ENCODE measurements around the gene CDSN. TPM values are rescaled to one million over a fixed set of nuclear protein-coding genes. Genes with fewer than 3 reads are reported as not detected.
"Not testable (repeated sequence)": the region's sequence is repeated elsewhere in the genome, so short reads cannot be mapped to it uniquely, and the experiment has no call there.

Gene CDSN
- total RNA-seq, 1 donor from 2014 or later, result not detected

DNA sequence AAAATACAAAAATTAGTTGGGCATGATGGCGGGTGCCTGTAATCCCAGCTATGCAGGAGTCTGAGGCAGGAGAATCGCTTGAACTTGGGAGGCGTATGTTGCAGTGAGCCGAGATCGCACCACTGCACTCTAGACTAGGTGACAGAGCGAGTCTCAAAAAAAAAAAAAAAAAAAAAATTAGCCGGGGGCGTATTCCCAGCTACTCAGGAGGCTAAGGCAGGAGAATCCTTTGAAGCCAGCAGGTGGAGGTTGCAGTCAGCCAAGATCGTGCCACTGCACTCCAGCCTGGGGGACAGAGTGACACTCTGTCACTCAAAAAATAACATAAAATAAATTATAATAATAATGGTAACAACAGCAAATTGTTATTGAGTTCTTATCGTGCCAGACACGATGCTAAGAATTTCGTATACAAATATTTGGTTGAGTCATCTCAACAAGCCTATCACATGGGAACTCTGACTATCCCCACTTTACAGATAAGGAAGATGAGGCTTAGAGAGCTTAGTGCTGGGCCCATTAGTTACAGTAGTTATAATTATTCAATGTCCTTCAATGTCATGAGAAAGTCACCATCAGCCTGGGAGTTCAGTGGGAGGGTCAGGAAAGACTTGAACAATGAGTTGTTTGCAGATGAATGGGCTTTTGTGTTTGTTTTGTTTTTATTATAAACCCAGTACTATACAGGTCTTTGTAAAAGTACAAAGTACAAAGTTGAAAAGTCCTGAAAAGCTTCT is 27.3 kb downstream of the CDSN start:
- intact Hi-C loops (cut with DNase I), result no loop called here
- no peak for ATAC-seq

DNA sequence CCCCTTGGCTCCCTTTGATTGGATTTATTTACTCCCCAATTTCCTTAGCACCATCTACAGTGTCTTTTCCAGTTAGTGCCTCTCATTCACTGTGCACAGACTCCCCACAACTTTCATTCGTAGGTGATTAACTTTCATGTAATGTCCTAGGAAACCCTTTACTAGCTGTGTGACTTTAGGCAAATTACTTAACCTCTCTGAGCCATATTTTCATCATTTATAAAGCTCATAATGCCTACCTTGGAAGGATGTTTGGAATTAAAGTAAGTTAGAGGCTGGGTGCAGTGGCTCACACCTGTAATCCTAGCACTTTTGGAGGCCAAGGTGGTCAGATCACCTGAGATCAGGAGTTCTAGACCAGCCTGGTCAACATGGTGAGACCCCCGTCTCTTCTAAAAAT is 28.0 kb downstream of the CDSN start:
- DNase-seq (ENCODE audit: missing footprints) (no peak), ATAC-seq (no peak)
- intact Hi-C loops (cut with DNase I), result no loop called here

More for the DNA sequence above, 27.3 kb downstream of the CDSN start:
- no peak for DNase-seq (ENCODE audit: missing footprints)

DNA sequence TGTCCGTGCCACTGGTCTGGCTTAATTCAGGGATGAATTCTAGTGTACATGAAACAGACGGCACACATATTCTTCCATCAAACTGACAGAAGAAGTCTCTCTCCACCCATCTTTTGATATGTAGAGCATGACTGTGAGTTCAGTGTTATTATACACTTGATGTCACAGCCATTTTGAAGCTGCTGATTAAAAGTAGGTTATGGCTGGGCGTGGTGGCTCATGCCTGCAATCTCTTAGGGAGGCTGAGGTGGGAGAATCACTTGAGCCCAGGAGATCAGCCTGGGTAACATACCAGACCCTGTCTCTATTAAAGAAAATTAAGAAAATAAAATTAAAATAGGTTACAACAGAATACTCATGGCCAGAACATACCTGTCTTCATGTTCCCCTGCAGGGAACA is 28.6 kb downstream of the CDSN start:
- intact Hi-C loops (cut with DNase I), result no loop called here
- ATAC-seq, result no peak
- no peak for DNase-seq (ENCODE audit: missing footprints)

GRCh38 chr6:31090973-31091364 is 29.3 kb downstream of the CDSN start:
- intact Hi-C loops (cut with DNase I), result no loop called here
- DNase-seq (ENCODE audit: missing footprints), result no peak
- no peak for ATAC-seq

GRCh38 chr6:31090275-31090972 is 29.8 kb downstream of the CDSN start:
- no peak for DNase-seq (ENCODE audit: missing footprints)
- ATAC-seq, result no peak
- intact Hi-C loops (cut with DNase I), result no loop called here

DNA sequence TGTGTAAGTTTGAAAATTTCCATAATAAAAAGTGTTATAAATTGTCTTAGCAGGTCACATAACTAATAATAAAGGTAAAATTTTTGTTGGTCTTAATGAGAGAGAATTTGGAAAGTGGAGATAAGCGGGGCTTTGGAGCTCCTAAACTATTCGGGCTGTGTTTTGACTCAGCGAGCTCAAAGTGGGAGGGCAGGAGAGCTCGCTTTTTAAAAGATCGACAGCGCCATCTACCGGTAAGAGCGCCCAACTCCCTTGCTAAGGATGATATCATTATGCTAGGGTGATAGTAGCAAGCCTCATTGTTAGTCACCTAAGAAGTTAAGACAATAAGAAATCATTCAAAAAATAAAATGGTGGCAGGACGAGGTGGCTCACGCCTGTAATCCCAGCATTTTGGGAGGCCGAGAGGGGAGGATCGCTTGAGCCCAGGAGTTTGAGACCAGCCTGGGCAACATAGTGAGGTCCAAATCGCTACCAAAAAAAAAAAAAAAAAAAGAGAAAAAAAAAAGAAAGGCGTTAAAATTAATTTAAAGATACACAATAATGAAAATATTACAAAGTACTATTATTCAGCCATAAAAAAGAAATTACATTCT is 32.7 kb downstream of the CDSN start:
- ATAC-seq (peak; percentile 91), DNase-seq (ENCODE audit: missing footprints) (peak; percentile 77)
- intact Hi-C loops (cut with DNase I), result loop anchor here (2.0 to 10.0 kb wide), 2 partner anchors 343 to 545 kb away; partner anchors contain the start of genes FLOT1 and IER3

DNA sequence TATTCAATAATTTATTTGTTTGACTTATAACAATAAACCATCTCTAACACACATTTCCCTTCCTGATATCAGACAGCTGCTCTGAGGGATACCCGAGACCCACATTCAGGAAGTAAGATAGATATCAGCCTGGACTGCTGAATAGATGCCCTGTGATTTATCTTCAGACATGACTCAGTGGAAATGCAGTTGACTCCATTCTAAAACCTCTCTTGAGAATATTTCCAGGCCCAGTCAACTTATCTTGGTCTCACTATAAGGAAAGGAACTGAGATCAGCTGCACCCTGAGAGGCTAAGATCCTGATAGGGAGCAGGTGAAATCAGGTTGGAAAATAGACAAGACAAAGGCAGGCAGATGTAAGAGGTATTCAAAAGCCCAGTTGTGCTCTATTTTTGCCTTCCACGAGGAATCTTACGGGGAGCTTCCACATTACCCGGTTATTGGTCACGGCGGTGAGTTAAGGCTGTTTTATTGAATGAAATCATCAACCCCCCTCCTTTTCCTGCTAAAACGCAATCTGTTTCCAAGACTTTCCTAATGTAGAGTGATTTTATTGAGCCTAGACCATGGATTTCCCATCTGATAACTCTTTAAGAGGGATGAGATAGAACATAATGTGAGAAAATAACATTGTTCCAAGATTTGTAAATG is 33.3 kb downstream of the CDSN start:
- intact Hi-C loops (cut with DNase I), result loop anchor here (2.0 to 10.0 kb wide), 2 partner anchors 342 to 544 kb away; partner anchors contain the start of genes FLOT1 and IER3
- ATAC-seq, result no peak
- DNase-seq (ENCODE audit: missing footprints), result no peak

DNA sequence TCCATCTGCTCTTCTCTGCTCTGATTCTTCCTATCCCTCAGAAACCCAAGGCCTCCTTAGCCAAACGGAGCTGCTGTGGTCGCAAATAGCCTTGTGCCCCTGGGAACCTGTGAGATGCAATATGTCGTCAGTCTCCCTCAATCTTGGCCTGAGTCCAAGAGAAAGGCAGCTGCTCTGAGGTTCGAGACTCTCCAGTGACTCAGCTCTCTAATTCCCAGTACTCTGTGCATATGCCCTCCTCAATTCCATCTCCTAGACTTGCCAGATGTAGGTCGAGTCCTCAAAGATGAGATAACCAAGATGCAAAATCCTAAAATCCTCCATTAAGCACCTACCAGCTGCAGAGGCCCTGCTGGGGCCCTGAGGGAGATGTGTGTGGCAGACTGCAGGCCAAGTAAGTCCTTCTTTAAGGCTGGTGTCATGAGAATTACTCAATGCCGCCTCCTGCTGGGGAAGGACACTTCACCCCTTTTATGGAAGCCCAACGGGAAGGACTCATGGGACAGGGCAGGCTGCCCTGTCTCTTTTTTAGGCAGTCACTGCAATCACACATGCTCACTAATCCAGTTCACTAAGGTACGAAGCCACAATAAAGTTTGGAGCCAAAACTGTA is 36.4 kb downstream of the CDSN start:
- intact Hi-C loops (cut with DNase I), result loop anchor here (10.0 kb wide), 1 partner anchor 339 kb away; the partner anchor contains the start of genes FLOT1 and IER3
- ATAC-seq (peak; percentile 40), DNase-seq (ENCODE audit: missing footprints) (no peak)

DNA sequence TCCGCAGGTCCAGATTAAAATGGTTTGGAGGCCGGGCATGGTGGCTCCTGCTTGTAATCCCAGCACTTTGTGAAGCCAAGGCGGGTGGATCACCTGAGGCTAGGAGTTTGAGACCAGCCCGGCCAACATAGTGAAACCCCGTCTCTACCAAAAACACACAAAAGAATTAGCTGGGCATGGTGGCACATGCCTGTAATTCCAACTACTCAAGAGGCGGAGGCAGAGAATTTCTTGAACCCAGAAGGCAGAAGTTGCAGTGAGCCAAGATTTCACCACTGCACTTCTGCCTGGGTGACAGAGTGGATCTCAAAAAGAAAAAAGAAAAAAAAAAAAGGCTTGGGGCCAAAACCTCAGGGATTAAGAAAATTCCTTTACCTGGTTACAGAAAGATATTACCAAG is 38.4 kb downstream of the CDSN start:
- intact Hi-C loops (cut with DNase I), result loop anchor here (10.0 kb wide), 1 partner anchor 337 kb away; the partner anchor contains the start of genes FLOT1 and IER3
- ATAC-seq, result no peak
- no peak for DNase-seq (ENCODE audit: missing footprints)

DNA sequence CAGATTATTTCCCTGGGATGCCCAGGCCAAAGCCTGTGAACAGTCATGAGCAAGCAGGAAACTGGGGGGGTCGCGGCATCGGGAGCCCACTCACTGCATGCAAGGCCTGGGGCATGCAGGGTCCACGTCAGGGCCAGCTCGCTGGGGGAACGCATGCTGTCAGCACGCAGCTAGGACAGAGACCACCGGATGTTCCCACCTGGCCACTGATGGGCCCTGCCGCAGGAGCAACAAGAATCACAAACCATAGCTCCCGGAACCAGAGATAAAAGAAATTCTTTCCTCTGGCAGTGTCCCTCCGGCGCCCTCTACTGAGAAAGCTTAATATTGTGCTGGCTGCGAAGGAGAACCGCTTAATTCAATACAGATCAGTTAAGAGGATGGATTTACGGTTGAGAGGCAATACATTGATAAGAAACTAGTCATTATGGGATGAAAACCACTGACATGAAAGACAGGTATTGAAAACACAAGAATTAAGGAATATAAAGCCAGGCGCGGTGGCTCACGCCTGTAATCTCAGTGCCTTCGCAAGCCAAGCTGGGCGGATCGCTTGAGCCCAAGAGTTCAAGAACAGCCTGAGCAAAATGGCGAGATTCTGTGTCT is 40.5 kb downstream of the CDSN start:
- intact Hi-C loops (cut with DNase I), result loop anchor here (10.0 kb wide), 1 partner anchor 335 kb away; the partner anchor contains the start of genes FLOT1 and IER3
- DNase-seq (ENCODE audit: missing footprints), result no peak
- peak; percentile 47 for ATAC-seq

GRCh38 chr6:31076611-31077010 is 43.6 kb downstream of the CDSN start:
- ATAC-seq (no peak), DNase-seq (ENCODE audit: missing footprints) (no peak)
- intact Hi-C loops (cut with DNase I), result no loop called here

DNA sequence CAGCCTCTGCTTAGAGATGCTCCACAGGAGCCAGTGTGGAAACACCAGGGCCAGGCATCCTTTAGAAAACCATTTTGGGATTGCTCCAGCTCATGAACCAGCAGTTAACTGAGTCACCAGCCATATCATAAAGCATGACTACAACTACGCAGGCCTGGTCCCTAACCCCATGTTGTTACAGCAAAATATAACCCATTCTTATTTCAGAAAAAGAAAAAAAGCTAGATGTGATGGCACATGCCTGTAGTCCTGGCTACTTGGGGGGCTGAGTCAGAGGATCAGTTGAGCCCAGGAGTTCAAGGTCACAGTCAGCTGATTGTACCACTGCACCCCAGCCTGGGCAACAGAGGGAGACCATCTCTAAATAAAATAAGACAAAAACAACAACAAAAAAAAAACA is 44.7 kb downstream of the CDSN start:
- ATAC-seq (no peak), DNase-seq (ENCODE audit: missing footprints) (no peak)
- intact Hi-C loops (cut with DNase I), result no loop called here

GRCh38 chr6:31074401-31074800 is 45.8 kb downstream of the CDSN start:
- ATAC-seq, result no peak
- intact Hi-C loops (cut with DNase I), result no loop called here
- DNase-seq (ENCODE audit: missing footprints), result no peak

- intact Hi-C loops (cut with DNase I), result no loop called here
- peak; percentile 79 for ATAC-seq
Observed at GRCh38 chr6:31070711-31071197, 49.5 kb downstream of the CDSN start.

GRCh38 chr6:31068669-31069340 is 51.4 kb downstream of the CDSN start:
- intact Hi-C loops (cut with DNase I), result loop anchor here (1.0 to 2.0 kb wide), 2 partner anchors 155 to 240 kb away; partner anchors contain the start of gene VARS2
- ATAC-seq (peak; percentile 84), DNase-seq (ENCODE audit: missing footprints) (peak; percentile 82)

More at GRCh38 chr6:31070711-31071197, 49.5 kb downstream of the CDSN start:
- DNase-seq (ENCODE audit: missing footprints), result no peak

- intact Hi-C loops (cut with DNase I), result loop anchor here (1.0 to 2.0 kb wide), 2 partner anchors 154 to 239 kb away; partner anchors contain the start of gene VARS2
- not testable (repeated sequence) for ATAC-seq; DNase-seq (ENCODE audit: missing footprints)
Observed at GRCh38 chr6:31067891-31068668, 52.2 kb downstream of the CDSN start.

DNA sequence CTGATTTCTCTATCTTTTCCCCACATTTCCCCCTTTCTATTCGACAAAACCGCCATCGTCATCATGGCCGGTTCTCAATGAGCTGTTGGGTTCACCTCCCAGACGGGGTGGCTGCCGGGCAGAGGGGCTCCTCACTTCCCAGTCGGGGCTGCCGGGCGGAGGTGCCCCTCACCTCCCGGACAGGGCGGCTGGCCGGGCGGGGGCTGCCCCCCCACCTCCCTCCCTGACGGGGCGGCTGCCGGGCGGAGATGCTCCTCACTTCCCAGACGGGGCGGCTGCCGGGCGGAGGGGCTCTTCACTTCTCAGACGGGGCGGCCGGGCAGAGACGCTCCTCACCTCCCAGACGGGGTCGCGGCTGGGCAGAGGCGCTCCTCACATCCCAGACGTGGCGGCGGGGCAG is 53.2 kb downstream of the CDSN start:
- DNase-seq (ENCODE audit: missing footprints); intact Hi-C loops (cut with DNase I); ATAC-seq: not testable (repeated sequence)

All from Right ventricle myocardium inferior (tissue), 1 donor.